Activated CD8-positive, alpha-beta T cell treated with anti-CD3 and anti-CD28 coated beads, Interleukin-2, amount 10 ng/mL, durations not matched to agents 7 days and 5 days (primary cell): ENCODE data around the gene NUP210L. TPM values are rescaled to one million over a fixed set of nuclear protein-coding genes. Genes with fewer than 3 reads are reported as not detected.
A peak's percentile ranks its signal among the peaks of the same experiment; 100 is the strongest.
"Not testable (repeated sequence)": the region's sequence is repeated elsewhere in the genome, so short reads cannot be mapped to it uniquely, and the experiment has no call there.

ENCODE experiments used
- ATAC-seq: fragments of 150-1000 bp; cut with Tn5 transposase; one replicate; pipeline ENCODE4 v1.10.0; 2021; ENCODE audit warnings: moderate library complexity
- CTCF ChIA-PET: fragments of 350-600 bp; sonication (Branson Sonifier 250); formaldehyde crosslinking; loops from one replicate; lab custom pipeline; 2021; ENCODE audit warnings: antibody characterized with exemption; lab: Charles Lee
- POLR2A ChIA-PET: fragments of 350-600 bp; sonication (Branson Sonifier 250); formaldehyde crosslinking; loops from one replicate; lab custom pipeline; 2021; ENCODE audit warnings: antibody characterized with exemption; lab: Charles Lee
- DNase-seq: peaks from one replicate; pipeline ENCODE4 v3.0.0-alpha.2; 2020
- H3K27ac Mint-ChIP-seq: one replicate; pipeline ENCODE4 v1.8.0; 2021; ENCODE audit warnings: mild to moderate bottlenecking, mixed read lengths
- H3K27me3 Mint-ChIP-seq: one replicate; pipeline ENCODE4 v1.8.0; 2021; ENCODE audit warnings: low read depth, mixed read lengths
- H3K36me3 Mint-ChIP-seq: one replicate; pipeline ENCODE4 v1.8.0; 2021; ENCODE audit warnings: low read depth, mixed read lengths
- H3K4me1 Mint-ChIP-seq: one replicate; pipeline ENCODE4 v1.8.0; 2021; ENCODE audit warnings: low read depth, mixed read lengths
- H3K4me3 Mint-ChIP-seq: one replicate; pipeline ENCODE4 v1.8.0; 2021; ENCODE audit warnings: mild to moderate bottlenecking, mixed read lengths
- H3K9me3 Mint-ChIP-seq: one replicate; pipeline ENCODE4 v1.8.0; 2022; ENCODE audit warnings: mixed read lengths; ENCODE audit not compliant: insufficient read depth
- total RNA-seq, 2 experiments: library from RNA; stranded (reverse); gene quantifications; one replicate each; pipeline ENCODE4 v1.2.3, GENCODE V29; 2021

NUP210L gene
- total RNA-seq, 2 experiments from 2014 or later: 0.08 to 0.13 TPM

GRCh38 chr1:154145986-154146385, 8.9 kb downstream of the NUP210L start:
- no peak for DNase-seq
- no peaks in the 10 kb centered on the region for H3K36me3 Mint-ChIP-seq
- no peaks in the 10 kb centered on the region for H3K27me3 Mint-ChIP-seq
- peaks cover 4% of the 10 kb centered on the region for H3K4me1 Mint-ChIP-seq
- H3K27ac Mint-ChIP-seq: no peak overlapping the region
- no peaks in the 10 kb centered on the region for H3K9me3 Mint-ChIP-seq
- ChIA-PET POLR2A (no interaction called here), CTCF (interaction anchor here (0.7 to 2.9 kb wide), 6 partner anchors 9 to 126 kb away, joined by 3 to 13 read pairs (median 6); partner anchors contain the start of gene NUP210L)
- no peak for ATAC-seq
- no peak overlapping the region for H3K4me3 Mint-ChIP-seq

- H3K27ac Mint-ChIP-seq: no peak overlapping the region
- ChIA-PET CTCF (interaction anchor here (1.8 kb wide), 1 partner anchor 11 kb away, joined by 4 read pairs; no protein-coding TSS in a partner anchor), POLR2A (interaction anchor here (1.1 kb wide), 1 partner anchor 152 kb away, joined by 3 read pairs; no protein-coding TSS in a partner anchor)
- no peaks in the 10 kb centered on the region for H3K9me3 Mint-ChIP-seq
- ATAC-seq: no peak
- H3K4me3 Mint-ChIP-seq: no peak overlapping the region
- no peaks in the 10 kb centered on the region for H3K36me3 Mint-ChIP-seq
- DNase-seq: no peak
- no peaks in the 10 kb centered on the region for H3K4me1 Mint-ChIP-seq
- no peaks in the 10 kb centered on the region for H3K27me3 Mint-ChIP-seq
Observed at GRCh38 chr1:154142358-154142757, 12.5 kb downstream of the NUP210L start.

GRCh38 chr1:154141240-154141639, 13.6 kb downstream of the NUP210L start:
- Mint-ChIP-seq H3K4me1 (no peaks in the 10 kb centered on the region), H3K4me3 (no peak overlapping the region), H3K36me3 (no peaks in the 10 kb centered on the region), H3K27me3 (no peaks in the 10 kb centered on the region), H3K27ac (no peak overlapping the region), H3K9me3 (no peaks in the 10 kb centered on the region)
- ChIA-PET POLR2A (interaction anchor here (1.1 kb wide), 1 partner anchor 151 kb away, joined by 3 read pairs; no protein-coding TSS in a partner anchor), CTCF (no interaction called here)
- ATAC-seq (no peak), DNase-seq (no peak)

GRCh38 chr1:154137888-154138287, 17.0 kb downstream of the NUP210L start:
- Mint-ChIP-seq H3K27ac (no peak overlapping the region), H3K4me3 (no peak overlapping the region), H3K36me3 (no peaks in the 10 kb centered on the region), H3K9me3 (no peaks in the 10 kb centered on the region), H3K4me1 (no peaks in the 10 kb centered on the region), H3K27me3 (no peaks in the 10 kb centered on the region)
- ATAC-seq: no peak
- no peak for DNase-seq
- POLR2A ChIA-PET: interaction anchor here (0.6 kb wide), 1 partner anchor 93 kb away, joined by 3 read pairs; no protein-coding TSS in a partner anchor
- CTCF ChIA-PET: no interaction called here

GRCh38 chr1:154133256-154133655, 21.6 kb downstream of the NUP210L start:
- CTCF ChIA-PET: no interaction called here
- POLR2A ChIA-PET: interaction anchor here (0.6 kb wide), 1 partner anchor 17 kb away, joined by 3 read pairs; no protein-coding TSS in a partner anchor
- H3K36me3 Mint-ChIP-seq: no peaks in the 10 kb centered on the region
- H3K27me3 Mint-ChIP-seq: no peaks in the 10 kb centered on the region
- H3K4me3 Mint-ChIP-seq: no peak overlapping the region
- H3K4me1 Mint-ChIP-seq: peaks cover 7% of the 10 kb centered on the region
- no peak overlapping the region for H3K27ac Mint-ChIP-seq
- ATAC-seq (no peak), DNase-seq (no peak)
- H3K9me3 Mint-ChIP-seq: no peaks in the 10 kb centered on the region

GRCh38 chr1:154129391-154129970, 25.4 kb downstream of the NUP210L start:
- POLR2A ChIA-PET: no interaction called here
- CTCF ChIA-PET: interaction anchor here (1.2 to 1.7 kb wide), 2 partner anchors 11 to 70 kb away, joined by 3 to 4 read pairs; no protein-coding TSS in a partner anchor
- ATAC-seq (no peak), DNase-seq (no peak)
- Mint-ChIP-seq H3K27ac (no peak overlapping the region), H3K27me3 (no peaks in the 10 kb centered on the region), H3K4me3 (no peak overlapping the region), H3K9me3 (no peaks in the 10 kb centered on the region), H3K4me1 (peaks cover 7% of the 10 kb centered on the region), H3K36me3 (no peaks in the 10 kb centered on the region)

GRCh38 chr1:154123205-154123604, 31.7 kb downstream of the NUP210L start:
- H3K36me3 Mint-ChIP-seq, H3K27ac Mint-ChIP-seq, POLR2A ChIA-PET, ATAC-seq, CTCF ChIA-PET, H3K4me3 Mint-ChIP-seq, H3K27me3 Mint-ChIP-seq, DNase-seq, H3K4me1 Mint-ChIP-seq, H3K9me3 Mint-ChIP-seq: not testable (repeated sequence)

- Mint-ChIP-seq H3K27ac (no peak overlapping the region), H3K4me3 (no peak overlapping the region), H3K4me1 (peaks cover 10% of the 10 kb centered on the region), H3K36me3 (no peaks in the 10 kb centered on the region), H3K9me3 (no peaks in the 10 kb centered on the region), H3K27me3 (no peaks in the 10 kb centered on the region)
- ATAC-seq: no peak
- DNase-seq: no peak
- ChIA-PET POLR2A (no interaction called here), CTCF (no interaction called here)
Observed at GRCh38 chr1:154117642-154118041, 37.2 kb downstream of the NUP210L start.

- no peak for DNase-seq
- POLR2A ChIA-PET: interaction anchor here (0.7 kb wide), 1 partner anchor 40 kb away, joined by 3 read pairs; the partner anchor contains the start of gene NUP210L
- H3K4me3 Mint-ChIP-seq: no peak overlapping the region
- H3K27ac Mint-ChIP-seq: no peak overlapping the region
- peak; percentile 86 for ATAC-seq
- H3K9me3 Mint-ChIP-seq: no peaks in the 10 kb centered on the region
- no peaks in the 10 kb centered on the region for H3K36me3 Mint-ChIP-seq
- peaks cover 10% of the 10 kb centered on the region for H3K4me1 Mint-ChIP-seq
- CTCF ChIA-PET: no interaction called here
- H3K27me3 Mint-ChIP-seq: no peaks in the 10 kb centered on the region
Observed at GRCh38 chr1:154115180-154115579, 39.7 kb downstream of the NUP210L start.

- no peak overlapping the region for H3K4me3 Mint-ChIP-seq
- DNase-seq (no peak), ATAC-seq (no peak)
- H3K27ac Mint-ChIP-seq: no peak overlapping the region
- CTCF ChIA-PET: interaction anchor here (0.9 kb wide), 1 partner anchor 329 kb away, joined by 3 read pairs; the partner anchor contains the start of gene SLC27A3
- no peaks in the 10 kb centered on the region for H3K9me3 Mint-ChIP-seq
- H3K27me3 Mint-ChIP-seq: no peaks in the 10 kb centered on the region
- no peaks in the 10 kb centered on the region for H3K4me1 Mint-ChIP-seq
- no peaks in the 10 kb centered on the region for H3K36me3 Mint-ChIP-seq
- POLR2A ChIA-PET: no interaction called here
Observed at GRCh38 chr1:154104433-154105082, 50.3 kb downstream of the NUP210L start.

- H3K27me3 Mint-ChIP-seq, H3K4me1 Mint-ChIP-seq, DNase-seq, H3K9me3 Mint-ChIP-seq, H3K27ac Mint-ChIP-seq, ATAC-seq, H3K4me3 Mint-ChIP-seq, H3K36me3 Mint-ChIP-seq, POLR2A ChIA-PET: not testable (repeated sequence)
- CTCF ChIA-PET: interaction anchor here (0.6 kb wide), 1 partner anchor 191 kb away, joined by 3 read pairs; no protein-coding TSS in a partner anchor
Observed at GRCh38 chr1:154100141-154100540, 54.7 kb downstream of the NUP210L start.

- POLR2A ChIA-PET: no interaction called here
- Mint-ChIP-seq H3K27ac (no peak overlapping the region), H3K4me1 (no peaks in the 10 kb centered on the region), H3K36me3 (no peaks in the 10 kb centered on the region), H3K9me3 (no peaks in the 10 kb centered on the region), H3K27me3 (no peaks in the 10 kb centered on the region), H3K4me3 (no peak overlapping the region)
- DNase-seq (no peak), ATAC-seq (no peak)
- CTCF ChIA-PET: no interaction called here
Observed at GRCh38 chr1:154097873-154098272, 57.0 kb downstream of the NUP210L start.
